DND-41 (cell line): ENCODE results near the gene PNMA8B.

Experiments
- ATAC-seq: fragments of 200-7000 bp; cut with Tn5 transposase; 3 replicates; pipeline ENCODE4 v1.9.1; 2021; ENCODE audit warnings: low read depth; ENCODE audit not compliant: insufficient read depth
- DNase-seq: peaks from one replicate; pipeline ENCODE4 v3.0.0-alpha.2; 2020
- H2AFZ ChIP-seq: 2 replicates; pipeline ENCODE4 v1.6.0; 2012; ENCODE audit warnings: low read depth, low read length
- H3K27ac ChIP-seq: 2 replicates; pipeline ENCODE4 v1.5.1; 2012; ENCODE audit warnings: low read length, inconsistent platforms
- H3K27me3 ChIP-seq: fragments of 200-600 bp; sonication (generic); 2 replicates; pipeline ENCODE4 v1.6.0; 2012; ENCODE audit warnings: low read length, mild to moderate bottlenecking, inconsistent platforms; ENCODE audit not compliant: insufficient read depth, poor library complexity
- H3K36me3 ChIP-seq: 2 replicates; pipeline ENCODE4 v1.5.1; 2012; ENCODE audit warnings: low read length, inconsistent platforms; ENCODE audit not compliant: insufficient read depth
- H3K4me1 ChIP-seq: 2 replicates; pipeline ENCODE4 v1.5.1; 2012; ENCODE audit warnings: mild to moderate bottlenecking, low read length; ENCODE audit not compliant: insufficient read depth
- H3K4me2 ChIP-seq: 2 replicates; pipeline ENCODE4 v1.6.0; 2012; ENCODE audit warnings: mild to moderate bottlenecking, moderate library complexity, low read length, inconsistent platforms; ENCODE audit not compliant: insufficient read depth
- H3K4me3 ChIP-seq, 2 experiments: fragments of 200-600 bp in 1 of 2; shearing (Covaris generic) in 1 of 2; 2 replicates each; pipeline ENCODE4 v1.5.1; 2012 to 2016; ENCODE audit warnings: inconsistent platforms in 2 of 2, low read length in 2 of 2, mild to moderate bottlenecking in 2 of 2, low read depth in 1 of 2, moderate library complexity in 1 of 2
- H3K79me2 ChIP-seq: 2 replicates; pipeline ENCODE4 v1.6.0; 2012; ENCODE audit warnings: low read length, inconsistent platforms; ENCODE audit not compliant: insufficient read depth
- H3K9ac ChIP-seq: 2 replicates; pipeline ENCODE4 v1.6.0; 2012; ENCODE audit warnings: low read depth, mild to moderate bottlenecking, inconsistent platforms, low read length, moderate library complexity
- H3K9me3 ChIP-seq: 2 replicates; pipeline ENCODE4 v1.5.1; 2012; ENCODE audit warnings: low read length, moderate library complexity, mild to moderate bottlenecking, inconsistent platforms; ENCODE audit not compliant: insufficient read depth, severe bottlenecking
- H4K20me1 ChIP-seq: 2 replicates; pipeline ENCODE4 v1.6.0; 2012; ENCODE audit warnings: low read length; ENCODE audit not compliant: insufficient read depth
- EZH2 ChIP-seq: IDR thresholded peaks from 3 replicates; pipeline ENCODE4 v1.6.1; 2012; ENCODE audit warnings: borderline replicate concordance, low read depth, mild to moderate bottlenecking, moderate library complexity, low read length, inconsistent platforms; ENCODE audit not compliant: severe bottlenecking
- TF ChIP-seq, protein P1 (sequence below): IDR thresholded peaks from 2 replicates; pipeline ENCODE4 v1.5.1; 2012; ENCODE audit warnings: borderline replicate concordance, low read length, moderate library complexity, mild to moderate bottlenecking; ENCODE audit not compliant: poor library complexity, severe bottlenecking; ENCODE audit errors: extremely low read depth

PNMA8B gene

GRCh38 chr19:46480415-46480814 is 15.3 kb downstream of the PNMA8B start:
- Histone ChIP-seq H3K79me2 (no peaks in the 10 kb centered on the region), H3K4me3 (no peak overlapping the region), H3K9me3 (no peaks in the 10 kb centered on the region), H4K20me1 (no peaks in the 10 kb centered on the region), H3K4me2 (no peak overlapping the region), H3K36me3 (no peaks in the 10 kb centered on the region), H3K27me3 (peaks cover 5% of the 10 kb centered on the region), H3K4me1 (no peaks in the 10 kb centered on the region), H3K27ac (no peak overlapping the region), H2AFZ (no peak overlapping the region), H3K9ac (no peak overlapping the region)
- ATAC-seq (no peak), DNase-seq (no peak)
- TF ChIP-seq, protein P1, sequence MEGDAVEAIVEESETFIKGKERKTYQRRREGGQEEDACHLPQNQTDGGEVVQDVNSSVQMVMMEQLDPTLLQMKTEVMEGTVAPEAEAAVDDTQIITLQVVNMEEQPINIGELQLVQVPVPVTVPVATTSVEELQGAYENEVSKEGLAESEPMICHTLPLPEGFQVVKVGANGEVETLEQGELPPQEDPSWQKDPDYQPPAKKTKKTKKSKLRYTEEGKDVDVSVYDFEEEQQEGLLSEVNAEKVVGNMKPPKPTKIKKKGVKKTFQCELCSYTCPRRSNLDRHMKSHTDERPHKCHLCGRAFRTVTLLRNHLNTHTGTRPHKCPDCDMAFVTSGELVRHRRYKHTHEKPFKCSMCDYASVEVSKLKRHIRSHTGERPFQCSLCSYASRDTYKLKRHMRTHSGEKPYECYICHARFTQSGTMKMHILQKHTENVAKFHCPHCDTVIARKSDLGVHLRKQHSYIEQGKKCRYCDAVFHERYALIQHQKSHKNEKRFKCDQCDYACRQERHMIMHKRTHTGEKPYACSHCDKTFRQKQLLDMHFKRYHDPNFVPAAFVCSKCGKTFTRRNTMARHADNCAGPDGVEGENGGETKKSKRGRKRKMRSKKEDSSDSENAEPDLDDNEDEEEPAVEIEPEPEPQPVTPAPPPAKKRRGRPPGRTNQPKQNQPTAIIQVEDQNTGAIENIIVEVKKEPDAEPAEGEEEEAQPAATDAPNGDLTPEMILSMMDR: no peak
- no peak for TF ChIP-seq EZH2

- Histone ChIP-seq H3K79me2 (no peaks in the 10 kb centered on the region), H3K27me3 (peaks cover 5% of the 10 kb centered on the region), H3K4me1 (no peaks in the 10 kb centered on the region), H3K4me3 (no peak overlapping the region), H3K9ac (no peak overlapping the region), H3K4me2 (no peak overlapping the region), H3K27ac (no peak overlapping the region), H3K9me3 (no peaks in the 10 kb centered on the region), H3K36me3 (no peaks in the 10 kb centered on the region), H4K20me1 (no peaks in the 10 kb centered on the region), H2AFZ (no peak overlapping the region)
- no peak for DNase-seq
- no peak for ATAC-seq
- no peak for TF ChIP-seq EZH2
- TF ChIP-seq, protein P1: no peak
Measured at GRCh38 chr19:46478356-46478986, 17.2 kb downstream of the PNMA8B start.

DNA sequence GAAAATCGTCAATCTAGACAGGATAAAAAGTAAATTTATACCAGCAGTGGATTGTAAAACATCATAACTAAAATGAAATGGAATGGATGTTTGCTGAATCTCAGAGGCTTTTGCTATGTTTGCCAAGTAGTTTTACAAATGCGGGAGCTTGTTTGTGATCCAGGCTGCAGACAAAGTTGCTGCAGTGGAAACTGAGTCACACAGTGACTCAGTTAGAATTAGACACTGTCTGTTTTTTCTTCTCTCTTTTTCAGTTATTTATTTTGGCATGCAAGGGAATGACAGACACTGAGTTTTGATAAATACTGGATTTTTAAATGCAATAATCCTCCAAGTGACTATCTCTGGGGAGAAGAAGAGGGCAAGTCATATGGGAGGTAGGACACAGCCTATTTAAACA is 19.7 kb downstream of the PNMA8B start:
- H3K9ac ChIP-seq: no peak overlapping the region

More for the DNA sequence above, 19.7 kb downstream of the PNMA8B start:
- H3K4me3 ChIP-seq: no peak overlapping the region
- DNase-seq: no peak
- H3K27me3 ChIP-seq: peaks cover 3% of the 10 kb centered on the region
- H3K9me3 ChIP-seq: no peaks in the 10 kb centered on the region
- no peaks in the 10 kb centered on the region for H3K4me1 ChIP-seq
- no peak overlapping the region for H2AFZ ChIP-seq
- H3K4me2 ChIP-seq: no peak overlapping the region
- TF ChIP-seq, protein P1: no peak
- TF ChIP-seq EZH2: no peak
- H3K36me3 ChIP-seq: no peaks in the 10 kb centered on the region
- no peak overlapping the region for H3K27ac ChIP-seq
- H4K20me1 ChIP-seq: no peaks in the 10 kb centered on the region
- no peak for ATAC-seq
- no peaks in the 10 kb centered on the region for H3K79me2 ChIP-seq
